BJ (cell line): ENCODE measurements around the gene GABPB1. TPM values are rescaled to one million over a fixed set of nuclear protein-coding genes. Genes with fewer than 3 reads are reported as not detected.

Experiments used
- CTCF ChIA-PET: fragments of 350-600 bp; formaldehyde crosslinking; extraction: SDS; loops from one replicate; lab custom pipeline; 2021; ENCODE audit warnings: antibody characterized with exemption, inconsistent platforms; lab: Yijun Ruan, JAX
- POLR2A ChIA-PET: fragments of 300-600 bp; sonication (Branson Sonifier 250); formaldehyde crosslinking; extraction: SDS; loops from one replicate; lab custom pipeline; 2021; ENCODE audit warnings: antibody characterized with exemption; lab: Charles Lee
- DNase-seq: peaks from one replicate; pipeline ENCODE4 v3.0.0-alpha.2; 2011; ENCODE audit warnings: low read depth
- H3K27me3 ChIP-seq: 2 replicates; pipeline ENCODE4 v1.6.0; 2011; ENCODE audit warnings: low read length; ENCODE audit not compliant: control insufficient read depth, insufficient read depth
- H3K36me3 ChIP-seq: 2 replicates; pipeline ENCODE4 v1.5.1; 2011; ENCODE audit warnings: low read length; ENCODE audit not compliant: control insufficient read depth, insufficient read depth
- H3K4me3 ChIP-seq: 2 replicates; pipeline ENCODE4 v1.5.1; 2011; ENCODE audit warnings: low read depth, mild to moderate bottlenecking, control low read depth, low read length
- CTCF ChIP-seq: IDR thresholded peaks from 2 replicates; pipeline ENCODE4 v1.5.1; 2011; ENCODE audit warnings: low read depth, mild to moderate bottlenecking, control low read depth, inconsistent platforms, low read length, moderate library complexity; ENCODE audit not compliant: insufficient read depth
- polyA plus RNA-seq: library from polyadenylated mRNA; depleted of rRNA; stranded (reverse); fragments of >200 nt; gene quantifications from 2 replicates; pipeline ENCODE4 v1.2.3, GENCODE V29; 2011

The GABPB1 gene
- polyA plus RNA-seq, 1 experiment: 17.1 TPM

GRCh38 chr15:50267577-50267976, 87.4 kb downstream of the GABPB1 start:
- Histone ChIP-seq H3K27me3 (no peaks in the 10 kb centered on the region; the same call in 1 of the 2 replicates), H3K36me3 (no peaks in the 10 kb centered on the region), H3K4me3 (no peak overlapping the region)
- ChIA-PET CTCF (no interaction called here), POLR2A (no interaction called here)
- no peak for TF ChIP-seq CTCF
- no peak for DNase-seq

DNA sequence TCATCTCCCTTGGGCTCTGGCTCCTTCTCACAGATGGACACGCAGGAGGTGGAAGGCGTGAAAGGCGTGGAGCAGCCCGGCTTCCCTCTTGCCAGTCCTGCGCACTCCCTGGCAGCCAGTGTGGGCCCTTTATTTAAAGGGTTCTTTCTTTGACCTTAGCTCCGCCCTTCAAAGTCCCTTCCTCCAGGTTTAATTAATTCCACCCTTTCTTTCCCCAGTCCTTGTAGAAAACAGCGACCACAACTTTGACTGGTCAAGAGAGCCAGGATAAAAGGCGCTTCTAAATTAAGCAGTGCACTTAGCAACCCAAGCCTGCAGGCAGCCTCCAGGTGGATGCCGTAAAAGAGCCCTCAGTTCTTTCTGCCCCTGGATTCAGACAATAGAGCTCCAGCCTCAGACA, 89.4 kb downstream of the GABPB1 start, which contains the start of gene HDC:
Gene HDC, minus strand, starts transcription at position 107 of the 400 bp plus-strand sequence. Its CDS starts 103 bp downstream, at position 4.
- ChIA-PET POLR2A (no interaction called here), CTCF (no interaction called here)
- no peak within 1 kb of the TSS for H3K4me3 ChIP-seq
- TF ChIP-seq CTCF: no peak
- no peaks in the 10 kb centered on the region; the same call in 1 of the 2 replicates for H3K27me3 ChIP-seq
- no peaks in the 10 kb centered on the region for H3K36me3 ChIP-seq
- no peak for DNase-seq

- no peak for TF ChIP-seq CTCF
- POLR2A ChIA-PET: no interaction called here
- no peak for DNase-seq
- H3K36me3 ChIP-seq: no peaks in the 10 kb centered on the region
- no peak overlapping the region for H3K4me3 ChIP-seq
- CTCF ChIA-PET: no interaction called here
- H3K27me3 ChIP-seq: no peaks in the 10 kb centered on the region; the same call in 1 of the 2 replicates
Measured at GRCh38 chr15:50262533-50262932, 92.5 kb downstream of the GABPB1 start.

DNA sequence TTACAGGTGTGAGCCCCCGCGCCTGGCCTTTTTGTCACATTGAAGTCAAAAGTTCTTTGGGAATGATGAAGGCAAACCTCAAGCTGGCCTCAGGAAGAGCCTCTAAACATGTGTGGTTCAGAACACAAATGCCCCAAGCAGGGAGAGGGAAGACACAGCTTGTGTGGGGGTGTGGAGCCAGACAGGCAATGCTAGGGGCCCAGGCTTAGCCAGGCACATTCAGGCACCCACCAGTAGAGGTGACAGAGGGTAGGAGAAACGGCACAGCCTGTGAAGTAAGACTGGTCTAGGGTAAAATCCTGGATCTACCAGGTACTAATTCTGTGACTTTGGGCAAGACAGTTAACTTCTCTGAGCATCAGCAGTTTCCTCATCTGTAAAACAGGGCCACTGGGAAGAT, 93.0 kb downstream of the GABPB1 start:
- Histone ChIP-seq H3K36me3 (no peaks in the 10 kb centered on the region), H3K27me3 (no peaks in the 10 kb centered on the region; the same call in 1 of the 2 replicates), H3K4me3 (no peak overlapping the region)
- TF ChIP-seq CTCF: no peak
- CTCF ChIA-PET: interaction anchor here (0.5 kb wide), 1 partner anchor 16 kb away, joined by 3 read pairs; no protein-coding TSS in a partner anchor
- no peak for DNase-seq
- POLR2A ChIA-PET: no interaction called here

- no peak for TF ChIP-seq CTCF
- no peak for DNase-seq
- no peaks in the 10 kb centered on the region for H3K36me3 ChIP-seq
- no peaks in the 10 kb centered on the region; the same call in 1 of the 2 replicates for H3K27me3 ChIP-seq
- ChIA-PET POLR2A (no interaction called here), CTCF (no interaction called here)
- H3K4me3 ChIP-seq: no peak overlapping the region
Measured at GRCh38 chr15:50260969-50261496, 94.0 kb downstream of the GABPB1 start.
